ENCODE data around the gene XRCC6.

XRCC6 gene

GRCh38 chr22:41584881-41585280 lies 36.2 kb upstream of the XRCC6 start:
- Histone ChIP-seq H4K12ac (ENCODE audit: low read depth, low read length) (no peak overlapping the region), H3K79me2 (ENCODE audit: control insufficient read depth, insufficient read depth, low read length, poor library complexity) (peaks cover 5% of the 10 kb centered on the region), H3K4me1 (ENCODE audit: control insufficient read depth in 1 of 2, insufficient read depth in 2 of 2, low read length in 2 of 2) (peaks cover 0 to 9% of the 10 kb centered on the region in 2 experiments), H3K9ac (ENCODE audit: low read length) (no peak overlapping the region), H3K23ac (ENCODE audit: low read length) (no peak overlapping the region), H2AFZ (ENCODE audit: insufficient read depth, low read length, poor library complexity) (no peak overlapping the region), H2BK120ac (ENCODE audit: insufficient read depth, low read length, poor library complexity) (no peak overlapping the region), H2BK12ac (ENCODE audit: low read length) (no peak overlapping the region), H3K18ac (ENCODE audit: low read length) (no peak overlapping the region), H3K4me2 (ENCODE audit: low read length) (no peak overlapping the region), H4K91ac (ENCODE audit: low read depth, low read length) (no peak overlapping the region), H3K27ac (ENCODE audit: low read depth, low read length) (no peak overlapping the region), H3K4me3 (ENCODE audit: low read depth, low read length) (no peak overlapping the region), H3K14ac (ENCODE audit: low read length) (no peak overlapping the region), H2BK5ac (ENCODE audit: low read depth, low read length, poor library complexity) (no peak overlapping the region), H4K8ac (ENCODE audit: low read depth, low read length) (no peak overlapping the region), H3K4ac (ENCODE audit: low read depth, low read length) (no peak overlapping the region), H3K27me3 (ENCODE audit: insufficient read depth, low read length) (no peaks in the 10 kb centered on the region), H3K79me1 (ENCODE audit: low read length) (peaks cover 5% of the 10 kb centered on the region), H3K36me3 (ENCODE audit: control insufficient read depth in 1 of 2, insufficient read depth in 2 of 2, low read length in 2 of 2) (peaks cover 14 to 31% of the 10 kb centered on the region in 2 experiments), H3K9me3 (ENCODE audit: insufficient read depth, low read depth, low read length) (no peaks in the 10 kb centered on the region), H2AK5ac (ENCODE audit: low read length) (no peak overlapping the region)
- no CpG with 5 or more reads among the region's 6 CpGs for WGBS (ENCODE audit: extremely low coverage, insufficient coverage, insufficient read length)
- no peak for DNase-seq

GRCh38 chr22:41585898-41586297 lies 35.2 kb upstream of the XRCC6 start:
- WGBS (ENCODE audit: extremely low coverage, insufficient coverage, insufficient read length), result no CpG with 5 or more reads among the region's 7 CpGs
- peaks cover 7% of the 10 kb centered on the region for H3K79me1 ChIP-seq (ENCODE audit: low read length)
- no peak overlapping the region for H3K4ac ChIP-seq (ENCODE audit: low read depth, low read length)
- H2BK120ac ChIP-seq (ENCODE audit: insufficient read depth, low read length, poor library complexity), result no peak overlapping the region
- H3K36me3 ChIP-seq (ENCODE audit: control insufficient read depth in 1 of 2, insufficient read depth in 2 of 2, low read length in 2 of 2), result peaks cover 10 to 26% of the 10 kb centered on the region in 2 experiments
- H3K4me3 ChIP-seq (ENCODE audit: low read depth, low read length), result no peak overlapping the region
- H3K18ac ChIP-seq (ENCODE audit: low read length), result no peak overlapping the region
- H4K8ac ChIP-seq (ENCODE audit: low read depth, low read length), result no peak overlapping the region
- H3K27me3 ChIP-seq (ENCODE audit: insufficient read depth, low read length), result no peaks in the 10 kb centered on the region
- H2AK5ac ChIP-seq (ENCODE audit: low read length), result no peak overlapping the region
- H4K91ac ChIP-seq (ENCODE audit: low read depth, low read length), result no peak overlapping the region
- H3K79me2 ChIP-seq (ENCODE audit: control insufficient read depth, insufficient read depth, low read length, poor library complexity), result peaks cover 7% of the 10 kb centered on the region
- H2AFZ ChIP-seq (ENCODE audit: insufficient read depth, low read length, poor library complexity), result no peak overlapping the region
- H3K23ac ChIP-seq (ENCODE audit: low read length), result no peak overlapping the region
- no peaks in the 10 kb centered on the region for H3K9me3 ChIP-seq (ENCODE audit: insufficient read depth, low read depth, low read length)
- DNase-seq, result no peak
- H3K4me2 ChIP-seq (ENCODE audit: low read length), result no peak overlapping the region
- no peak overlapping the region for H2BK12ac ChIP-seq (ENCODE audit: low read length)
- H4K12ac ChIP-seq (ENCODE audit: low read depth, low read length), result no peak overlapping the region
- peaks cover 0 to 9% of the 10 kb centered on the region in 2 experiments for H3K4me1 ChIP-seq (ENCODE audit: control insufficient read depth in 1 of 2, insufficient read depth in 2 of 2, low read length in 2 of 2)
- H3K27ac ChIP-seq (ENCODE audit: low read depth, low read length), result no peak overlapping the region
- H3K9ac ChIP-seq (ENCODE audit: low read length), result no peak overlapping the region
- no peak overlapping the region for H2BK5ac ChIP-seq (ENCODE audit: low read depth, low read length, poor library complexity)
- H3K14ac ChIP-seq (ENCODE audit: low read length), result no peak overlapping the region

- H3K9ac ChIP-seq (ENCODE audit: low read length), result no peak overlapping the region
- WGBS (ENCODE audit: extremely low coverage, insufficient coverage, insufficient read length), result no CpG with 5 or more reads among the region's 7 CpGs
- no peak overlapping the region for H3K23ac ChIP-seq (ENCODE audit: low read length)
- no peak overlapping the region for H4K8ac ChIP-seq (ENCODE audit: low read depth, low read length)
- no peaks in the 10 kb centered on the region for H3K27me3 ChIP-seq (ENCODE audit: insufficient read depth, low read length)
- H2BK5ac ChIP-seq (ENCODE audit: low read depth, low read length, poor library complexity), result no peak overlapping the region
- no peak overlapping the region for H4K91ac ChIP-seq (ENCODE audit: low read depth, low read length)
- DNase-seq, result no peak
- no peak overlapping the region for H3K18ac ChIP-seq (ENCODE audit: low read length)
- H3K4ac ChIP-seq (ENCODE audit: low read depth, low read length), result no peak overlapping the region
- peaks cover 7% of the 10 kb centered on the region for H3K79me1 ChIP-seq (ENCODE audit: low read length)
- H3K4me1 ChIP-seq (ENCODE audit: control insufficient read depth in 1 of 2, insufficient read depth in 2 of 2, low read length in 2 of 2), result peaks cover 0 to 9% of the 10 kb centered on the region in 2 experiments
- H3K27ac ChIP-seq (ENCODE audit: low read depth, low read length), result no peak overlapping the region
- peaks cover 7% of the 10 kb centered on the region for H3K79me2 ChIP-seq (ENCODE audit: control insufficient read depth, insufficient read depth, low read length, poor library complexity)
- peaks cover 10 to 22% of the 10 kb centered on the region in 2 experiments for H3K36me3 ChIP-seq (ENCODE audit: control insufficient read depth in 1 of 2, insufficient read depth in 2 of 2, low read length in 2 of 2)
- no peak overlapping the region for H3K14ac ChIP-seq (ENCODE audit: low read length)
- peak overlapping the region; percentile 34 for H3K4me3 ChIP-seq (ENCODE audit: low read depth, low read length)
- H2BK12ac ChIP-seq (ENCODE audit: low read length), result no peak overlapping the region
- no peak overlapping the region for H2AFZ ChIP-seq (ENCODE audit: insufficient read depth, low read length, poor library complexity)
- no peak overlapping the region for H2BK120ac ChIP-seq (ENCODE audit: insufficient read depth, low read length, poor library complexity)
- no peak overlapping the region for H4K12ac ChIP-seq (ENCODE audit: low read depth, low read length)
- no peak overlapping the region for H2AK5ac ChIP-seq (ENCODE audit: low read length)
- H3K4me2 ChIP-seq (ENCODE audit: low read length), result no peak overlapping the region
- H3K9me3 ChIP-seq (ENCODE audit: insufficient read depth, low read depth, low read length), result no peaks in the 10 kb centered on the region
Observed at GRCh38 chr22:41587347-41587723, 33.8 kb upstream of the XRCC6 start.

GRCh38 chr22:41589391-41590241 lies 31.5 kb upstream of the XRCC6 start, which contains the start of gene PMM1:
PMM1 (minus strand) TSS chr22:41589840; CDS start chr22:41589805, 35 bp downstream.
- peak within 1 kb of the TSS; percentile 79 for H3K9ac ChIP-seq (ENCODE audit: low read length)
- H2BK120ac ChIP-seq (ENCODE audit: insufficient read depth, low read length, poor library complexity), result peak within 1 kb of the TSS; percentile 58
- H4K12ac ChIP-seq (ENCODE audit: low read depth, low read length), result peak within 1 kb of the TSS; percentile 88
- H2AFZ ChIP-seq (ENCODE audit: insufficient read depth, low read length, poor library complexity), result peak within 1 kb of the TSS; percentile 80
- no peak within 1 kb of the TSS for H3K23ac ChIP-seq (ENCODE audit: low read length)
- peak within 1 kb of the TSS; percentile 89 for H4K8ac ChIP-seq (ENCODE audit: low read depth, low read length)
- peaks cover 1% of the 10 kb centered on the region for H3K9me3 ChIP-seq (ENCODE audit: insufficient read depth, low read depth, low read length)
- H3K4me2 ChIP-seq (ENCODE audit: low read length), result peak within 1 kb of the TSS; percentile 90
- H3K79me2 ChIP-seq (ENCODE audit: control insufficient read depth, insufficient read depth, low read length, poor library complexity), result peaks cover 7% of the 10 kb centered on the region
- H3K27me3 ChIP-seq (ENCODE audit: insufficient read depth, low read length), result no peaks in the 10 kb centered on the region
- H3K27ac ChIP-seq (ENCODE audit: low read depth, low read length), result no peak within 1 kb of the TSS
- no peak within 1 kb of the TSS for H2BK12ac ChIP-seq (ENCODE audit: low read length)
- H3K18ac ChIP-seq (ENCODE audit: low read length), result peak within 1 kb of the TSS; percentile 73
- WGBS (ENCODE audit: extremely low coverage, insufficient coverage, insufficient read length), result no CpG with 5 or more reads among the region's 61 CpGs
- peak; percentile 99 to 100 for DNase-seq
- peak within 1 kb of the TSS; percentile 76 for H3K14ac ChIP-seq (ENCODE audit: low read length)
- H4K91ac ChIP-seq (ENCODE audit: low read depth, low read length), result peak within 1 kb of the TSS; percentile 67
- peaks cover 2 to 4% of the 10 kb centered on the region in 2 experiments for H3K36me3 ChIP-seq (ENCODE audit: control insufficient read depth in 1 of 2, insufficient read depth in 2 of 2, low read length in 2 of 2)
- peak within 1 kb of the TSS; percentile 38 for H2BK5ac ChIP-seq (ENCODE audit: low read depth, low read length, poor library complexity)
- peak within 1 kb of the TSS; percentile 5 for H2AK5ac ChIP-seq (ENCODE audit: low read length)
- peak within 1 kb of the TSS; percentile 91 for H3K4me3 ChIP-seq (ENCODE audit: low read depth, low read length)
- peaks cover 7% of the 10 kb centered on the region for H3K79me1 ChIP-seq (ENCODE audit: low read length)
- H3K4ac ChIP-seq (ENCODE audit: low read depth, low read length), result peak within 1 kb of the TSS; percentile 5
- H3K4me1 ChIP-seq (ENCODE audit: control insufficient read depth in 1 of 2, insufficient read depth in 2 of 2, low read length in 2 of 2), result peaks cover 0 to 9% of the 10 kb centered on the region in 2 experiments
